HG03103 (cell line): Measurements from ENCODE around the gene PIGN.

Experiments
- ATAC-seq: cut with Tn5 transposase; IDR thresholded peaks from one replicate; pipeline ENCODE4 v1.9.1; 2021; ENCODE audit warnings: low read depth; ENCODE audit not compliant: unreplicated experiment

The PIGN gene, protein sequence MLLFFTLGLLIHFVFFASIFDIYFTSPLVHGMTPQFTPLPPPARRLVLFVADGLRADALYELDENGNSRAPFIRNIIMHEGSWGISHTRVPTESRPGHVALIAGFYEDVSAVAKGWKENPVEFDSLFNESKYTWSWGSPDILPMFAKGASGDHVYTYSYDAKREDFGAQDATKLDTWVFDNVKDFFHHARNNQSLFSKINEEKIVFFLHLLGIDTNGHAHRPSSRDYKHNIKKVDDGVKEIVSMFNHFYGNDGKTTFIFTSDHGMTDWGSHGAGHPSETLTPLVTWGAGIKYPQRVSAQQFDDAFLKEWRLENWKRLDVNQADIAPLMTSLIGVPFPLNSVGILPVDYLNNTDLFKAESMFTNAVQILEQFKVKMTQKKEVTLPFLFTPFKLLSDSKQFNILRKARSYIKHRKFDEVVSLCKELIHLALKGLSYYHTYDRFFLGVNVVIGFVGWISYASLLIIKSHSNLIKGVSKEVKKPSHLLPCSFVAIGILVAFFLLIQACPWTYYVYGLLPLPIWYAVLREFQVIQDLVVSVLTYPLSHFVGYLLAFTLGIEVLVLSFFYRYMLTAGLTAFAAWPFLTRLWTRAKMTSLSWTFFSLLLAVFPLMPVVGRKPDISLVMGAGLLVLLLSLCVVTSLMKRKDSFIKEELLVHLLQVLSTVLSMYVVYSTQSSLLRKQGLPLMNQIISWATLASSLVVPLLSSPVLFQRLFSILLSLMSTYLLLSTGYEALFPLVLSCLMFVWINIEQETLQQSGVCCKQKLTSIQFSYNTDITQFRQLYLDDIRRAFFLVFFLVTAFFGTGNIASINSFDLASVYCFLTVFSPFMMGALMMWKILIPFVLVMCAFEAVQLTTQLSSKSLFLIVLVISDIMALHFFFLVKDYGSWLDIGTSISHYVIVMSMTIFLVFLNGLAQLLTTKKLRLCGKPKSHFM

DNA sequence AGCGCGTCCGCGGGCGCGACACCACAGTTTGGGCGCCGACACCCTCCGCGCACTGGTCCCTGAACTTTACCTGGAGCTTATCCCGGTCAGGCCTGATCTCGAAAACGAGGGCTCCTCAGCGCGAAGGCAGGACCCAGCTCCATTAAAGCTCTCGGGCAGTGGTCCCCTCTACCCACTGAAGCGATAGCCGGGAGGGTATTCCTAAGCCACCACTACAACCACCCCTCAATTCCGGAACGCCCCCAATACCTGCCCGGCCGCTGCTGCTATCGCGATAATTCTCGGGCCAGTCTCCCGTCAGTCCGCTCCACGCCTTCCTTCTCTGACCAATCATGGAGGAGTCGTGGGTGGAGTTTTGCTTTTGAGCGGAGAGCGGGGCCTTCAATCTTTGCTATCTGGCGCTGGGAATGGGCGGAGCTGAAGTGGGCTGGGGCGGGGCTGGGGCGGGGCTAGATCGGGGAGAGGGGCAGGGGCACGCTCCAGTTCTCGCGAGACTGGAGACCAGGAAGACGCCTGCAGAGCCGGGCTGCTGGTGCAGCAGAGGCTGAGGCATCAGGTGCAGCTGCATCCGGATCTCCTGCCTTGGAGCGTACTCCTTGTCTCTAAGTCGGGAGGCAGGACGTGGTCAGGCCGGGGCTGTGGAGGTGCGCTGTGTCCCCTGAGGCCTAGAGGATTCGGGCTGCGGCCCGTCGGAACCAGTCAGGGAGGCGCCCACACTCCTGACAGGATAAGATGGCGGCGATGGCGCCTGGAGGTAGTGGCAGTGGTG is at the start of gene PIGN, which contains the start of gene RELCH:
Gene PIGN, minus strand, starts transcription at position 283 of the 769 bp plus-strand sequence. CDS start 25,703 bp downstream, outside the sequence.
Gene RELCH, plus strand, starts transcription at position 482 of the 769 bp plus-strand sequence. Its CDS starts 251 bp downstream, at position 733.
- peak; percentile 85 for ATAC-seq

DNA sequence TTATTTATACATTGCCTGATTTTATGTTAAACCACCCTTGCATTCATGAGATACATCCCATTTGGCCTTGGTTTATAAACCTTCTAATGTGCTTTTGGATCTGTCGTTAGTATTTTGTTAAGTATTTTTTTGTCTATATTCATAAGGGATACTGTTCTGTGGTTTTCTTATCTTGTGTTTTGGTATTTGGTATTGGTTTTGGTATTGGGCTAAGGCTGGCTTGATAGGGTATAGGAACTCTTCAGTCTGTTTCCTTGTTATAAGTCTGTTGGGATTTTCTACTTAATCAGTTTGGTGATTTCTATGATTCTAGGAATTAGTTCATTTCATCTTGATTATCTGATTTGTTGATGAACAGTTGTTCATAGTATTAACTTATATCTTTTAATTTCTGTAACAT is 49.4 kb upstream of the PIGN start:
- ATAC-seq: no peak

DNA sequence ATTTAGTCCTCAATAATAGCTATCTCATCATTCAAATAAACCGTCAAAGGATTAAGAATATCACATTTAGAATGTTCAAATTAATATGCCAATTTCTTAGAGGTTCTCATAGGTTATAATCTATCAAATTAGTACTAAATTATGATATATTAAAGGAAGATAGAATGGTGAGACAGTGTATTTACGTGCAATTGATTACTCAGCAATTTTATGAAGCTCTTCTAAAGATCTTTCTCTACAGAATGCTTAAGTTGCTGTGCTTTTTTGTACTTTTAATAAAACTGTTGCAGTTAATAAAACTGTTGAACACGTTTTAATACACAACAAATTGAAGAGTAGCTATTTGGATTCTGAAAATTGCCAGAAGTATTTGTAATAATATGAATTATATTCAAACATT is 39.2 kb upstream of the PIGN start:
- no peak for ATAC-seq

DNA sequence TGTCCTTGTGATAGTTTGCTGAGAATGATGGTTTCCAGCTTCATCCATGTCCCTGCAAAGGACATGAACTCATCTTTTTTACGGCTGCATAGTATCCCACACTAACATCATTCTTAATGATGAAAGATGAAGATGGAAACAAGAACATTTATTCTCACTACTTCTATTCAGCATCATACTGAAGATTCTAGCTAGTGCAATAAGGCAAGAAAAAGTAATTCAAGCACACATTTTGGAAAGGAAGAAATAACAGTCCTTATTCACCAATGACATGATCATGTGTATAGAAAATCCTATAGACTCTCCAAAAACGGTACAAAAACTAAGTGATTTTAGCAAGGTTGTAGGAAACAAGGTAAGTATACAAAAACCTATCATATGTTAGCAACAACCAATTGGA is 37.4 kb upstream of the PIGN start:
- no peak for ATAC-seq

DNA sequence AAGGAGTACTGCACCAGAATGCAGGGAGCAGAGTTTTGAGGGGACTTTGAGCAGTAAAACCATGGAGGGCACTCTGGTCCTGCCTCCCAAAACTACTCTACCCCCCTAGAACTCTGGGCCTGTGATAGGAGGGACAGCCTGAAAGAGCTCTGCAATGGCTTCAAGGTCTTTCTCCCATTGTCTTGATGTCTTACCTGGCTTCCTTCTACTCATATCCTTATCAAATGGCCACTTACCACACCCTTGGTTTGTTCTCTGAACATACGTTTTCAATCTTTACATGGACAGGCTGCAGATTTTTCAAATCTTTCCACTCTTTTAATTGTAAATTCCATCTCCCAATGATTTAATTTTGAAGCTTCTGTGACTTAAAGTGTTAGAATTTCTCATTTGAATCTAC is 27.9 kb upstream of the PIGN start:
- ATAC-seq: no peak

DNA sequence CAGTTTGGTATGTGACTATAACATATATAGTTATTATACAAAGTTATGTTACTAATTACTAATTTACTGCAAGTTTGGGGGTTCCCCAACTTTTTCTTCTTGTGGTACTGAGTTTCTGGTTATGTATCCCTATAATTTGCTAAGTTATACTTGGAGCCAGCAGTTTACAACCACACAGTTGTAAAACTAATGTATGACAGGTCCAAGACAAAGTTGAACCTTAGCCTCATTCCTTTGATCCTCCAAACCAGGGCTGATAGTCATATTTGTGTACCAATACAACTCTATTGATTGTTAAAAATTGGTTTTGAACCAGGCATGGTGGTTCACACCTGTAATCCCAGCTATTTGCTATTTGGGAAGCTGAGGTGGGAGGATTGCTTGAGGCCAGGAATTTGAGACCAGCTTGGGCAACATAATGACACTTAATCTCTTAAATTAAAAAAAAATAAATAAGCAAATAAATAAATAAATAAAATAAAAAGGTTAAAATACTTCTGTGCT is 24.5 kb upstream of the PIGN start:
- no peak for ATAC-seq

DNA sequence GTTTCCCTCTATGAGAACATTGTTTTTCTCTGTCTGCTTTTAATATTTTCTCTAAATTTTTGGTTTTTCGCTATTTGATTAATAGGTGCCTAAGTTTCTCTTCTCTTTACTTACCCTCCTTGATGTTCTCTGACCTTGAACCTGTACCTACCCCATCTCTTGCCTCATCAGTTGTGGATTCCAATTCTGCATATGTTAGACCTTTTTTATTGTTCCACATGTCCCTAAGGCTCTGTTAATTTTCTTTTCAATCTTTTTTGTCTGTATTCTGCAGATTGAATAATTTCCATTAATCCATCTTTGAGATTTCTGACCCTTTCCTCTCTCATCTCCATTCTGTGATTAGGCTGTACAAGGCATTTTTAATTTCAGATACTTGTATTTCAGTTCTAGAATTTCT is 23.3 kb upstream of the PIGN start:
- no peak for ATAC-seq

DNA sequence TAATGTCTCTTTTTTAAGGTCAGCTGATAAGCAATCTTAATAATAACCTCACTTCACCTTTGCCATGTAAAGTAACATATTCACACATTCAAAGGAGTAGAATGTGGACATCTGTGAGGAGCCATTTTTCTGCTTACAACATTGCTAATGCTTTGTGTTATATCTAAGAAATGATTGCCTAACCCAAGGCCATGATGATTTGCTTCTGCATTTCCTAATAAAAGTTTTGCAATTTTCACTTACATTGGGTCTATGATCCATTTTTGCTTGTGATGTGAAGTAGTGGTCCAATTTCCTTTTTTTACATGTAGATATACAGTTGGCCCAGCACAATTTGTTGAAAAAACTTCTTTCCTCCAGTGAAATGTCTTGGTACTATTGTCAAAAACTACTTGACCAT is 22.2 kb upstream of the PIGN start:
- no peak for ATAC-seq

DNA sequence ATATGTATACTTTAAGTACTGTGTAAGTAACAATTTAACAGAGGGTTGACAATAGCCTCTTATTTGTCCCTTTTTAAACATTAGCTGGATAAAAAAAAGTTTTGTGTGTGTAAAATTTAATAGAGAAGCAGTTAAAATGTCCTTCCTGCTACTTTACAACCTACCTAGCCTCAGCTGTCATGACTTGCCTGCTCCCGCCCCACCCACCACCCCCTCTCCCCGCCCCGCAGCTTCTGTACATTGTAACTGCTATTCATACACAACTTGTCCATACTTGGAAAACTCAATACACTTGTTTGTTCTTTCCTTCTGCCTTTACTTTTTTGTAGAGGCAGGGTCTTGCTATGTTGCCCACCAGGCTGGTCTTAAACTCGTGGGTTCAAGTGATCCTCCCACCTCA is 19.7 kb upstream of the PIGN start:
- no peak for ATAC-seq

DNA sequence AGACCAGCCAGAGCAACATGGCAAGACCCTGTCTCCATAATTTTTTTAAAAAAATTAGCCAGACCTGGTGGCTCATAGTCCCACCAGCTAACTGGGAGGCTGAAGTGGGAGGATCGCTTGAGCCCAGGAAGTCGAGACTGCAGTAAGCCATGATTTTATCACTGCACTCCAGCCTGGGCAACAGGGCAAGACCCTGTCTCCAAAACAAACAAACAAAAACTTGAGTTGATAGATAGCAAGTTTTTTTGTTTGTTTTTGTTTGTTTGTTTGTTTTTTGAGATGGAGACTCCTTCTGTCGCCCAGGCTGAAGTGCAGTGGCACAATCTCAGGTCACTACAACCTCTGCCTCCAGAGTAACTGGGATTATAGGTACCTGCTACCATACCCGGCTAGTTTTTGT is 19.0 kb upstream of the PIGN start:
- no peak for ATAC-seq

DNA sequence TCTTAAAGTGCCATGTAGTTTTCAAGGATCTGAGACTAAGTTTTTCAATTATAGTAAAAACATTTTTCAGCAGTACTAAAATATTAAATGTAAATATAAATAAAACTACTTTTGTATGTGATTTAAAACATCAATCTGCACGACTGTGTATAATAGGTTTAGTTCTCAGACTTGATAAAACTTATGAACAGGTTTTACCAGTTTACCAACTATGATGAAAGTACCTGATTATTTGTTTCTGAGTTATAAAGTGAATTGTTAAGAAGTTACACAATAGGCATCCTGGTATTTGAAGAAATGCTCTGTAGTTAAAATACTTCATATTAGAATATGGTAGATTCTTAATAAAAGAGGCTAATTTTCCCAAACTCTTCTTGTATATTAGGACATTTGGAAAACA is 15.0 kb upstream of the PIGN start:
- no peak for ATAC-seq

DNA sequence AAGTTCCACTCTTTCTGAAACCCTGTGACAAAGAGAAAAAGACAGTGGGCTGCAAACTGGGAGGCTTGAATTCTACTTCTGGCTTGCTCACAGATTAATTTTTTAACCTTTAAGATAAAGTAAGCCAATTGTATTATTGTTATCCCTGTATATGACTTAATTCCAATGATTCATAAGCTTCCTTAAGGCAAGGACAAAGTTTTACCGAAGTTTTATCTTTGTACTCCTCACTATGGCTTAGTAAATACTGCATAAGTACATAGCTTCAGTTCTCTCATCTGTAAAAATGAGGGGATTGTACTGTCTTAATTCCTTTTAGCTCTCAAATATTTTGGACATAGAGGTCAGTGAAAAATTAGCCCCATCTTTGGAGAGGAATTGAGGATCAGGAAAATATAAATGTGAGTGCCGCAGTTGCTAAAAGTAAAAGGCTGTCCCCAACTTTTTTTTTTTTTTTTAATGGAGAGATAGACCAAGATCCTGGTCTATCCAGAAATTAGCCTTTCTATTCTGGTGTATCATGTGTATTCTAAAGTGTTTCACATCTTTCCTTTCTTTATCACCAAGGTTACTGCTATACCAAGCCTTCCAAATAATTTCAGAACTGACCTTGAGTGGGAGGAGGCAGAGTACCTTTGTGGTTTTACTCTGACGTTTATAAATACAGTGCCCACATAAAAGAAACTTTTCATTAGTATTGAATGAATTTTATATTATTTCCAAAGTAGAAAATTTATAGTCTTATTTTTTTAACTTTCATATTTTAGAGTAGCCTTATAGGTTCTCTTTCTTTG is 13.5 kb upstream of the PIGN start:
- no peak for ATAC-seq

DNA sequence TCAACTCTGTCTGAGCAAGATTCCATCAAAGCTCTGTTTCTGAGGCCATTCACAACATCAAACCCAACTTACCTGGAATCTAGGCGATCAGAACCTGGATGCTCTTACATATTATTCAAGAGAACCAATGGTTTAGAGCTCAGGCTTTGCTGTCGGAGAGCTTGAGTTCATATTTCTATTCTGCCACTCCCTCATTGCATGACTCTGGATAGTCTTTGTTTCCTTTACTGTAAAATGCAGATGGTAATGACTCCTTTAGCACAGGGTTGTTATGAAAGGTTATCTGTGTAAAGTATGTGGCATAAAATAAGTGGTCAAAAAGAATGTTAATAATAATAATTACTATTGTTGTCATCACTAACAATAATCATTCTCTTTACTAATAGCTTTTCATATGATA is 12.8 kb upstream of the PIGN start:
- ATAC-seq: no peak

DNA sequence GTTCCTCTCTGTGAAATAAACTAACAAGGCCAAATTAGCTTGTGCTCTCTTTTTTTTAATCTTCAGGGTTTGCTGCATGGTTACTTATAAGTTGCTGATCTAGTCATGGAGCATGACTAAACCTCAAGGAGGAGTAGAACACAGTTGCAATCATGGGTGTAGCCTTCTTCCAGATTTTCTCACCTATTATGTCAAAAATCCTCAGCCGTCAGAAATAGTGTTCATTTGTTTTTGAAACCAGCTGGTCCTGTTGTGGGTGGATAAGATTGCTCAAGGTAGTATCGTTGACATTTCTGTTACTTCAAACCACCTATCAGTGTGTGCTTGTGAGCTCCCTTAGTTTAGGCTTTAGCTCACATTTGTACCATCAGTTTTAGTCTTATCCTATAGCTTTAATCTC is 11.4 kb upstream of the PIGN start:
- ATAC-seq: no peak

DNA sequence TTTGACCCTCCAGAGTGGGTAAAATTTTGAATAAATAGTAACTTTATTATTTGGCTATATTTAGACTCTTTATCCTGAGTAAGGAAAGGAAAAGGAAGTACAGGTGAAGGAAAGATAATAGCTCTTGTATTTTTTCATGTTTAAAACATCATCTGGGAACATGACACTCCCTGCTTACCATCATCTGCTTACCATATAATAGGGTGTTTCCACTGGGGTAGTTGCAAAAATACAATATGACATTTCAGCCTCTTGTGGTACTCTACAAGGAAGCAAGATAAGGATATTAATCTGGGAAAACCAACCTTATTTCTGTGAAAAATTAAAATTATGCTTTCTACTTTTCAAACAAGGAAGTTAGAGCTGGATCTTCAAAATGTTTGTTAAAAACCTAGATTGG is 10.1 kb upstream of the PIGN start:
- no peak for ATAC-seq

DNA sequence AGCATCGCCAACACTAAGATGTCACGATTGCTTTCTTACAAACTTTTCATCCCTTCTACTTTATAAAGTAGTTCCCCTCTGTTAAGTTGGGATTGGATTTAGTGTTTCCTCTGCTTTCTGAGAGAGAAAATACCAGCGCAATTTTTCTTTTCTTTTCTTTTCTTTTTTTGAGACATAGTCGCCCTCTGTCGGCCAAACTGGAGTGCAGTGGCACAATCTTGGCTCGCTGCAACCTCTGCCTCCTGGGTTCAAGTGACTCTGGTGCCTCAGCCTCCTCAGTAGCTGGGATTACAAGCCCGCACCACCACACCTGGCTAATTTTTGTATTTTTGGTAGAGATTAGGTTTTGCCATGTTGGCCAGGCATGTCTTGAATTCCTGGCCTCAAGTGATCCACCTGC is 9.2 kb upstream of the PIGN start:
- no peak for ATAC-seq

DNA sequence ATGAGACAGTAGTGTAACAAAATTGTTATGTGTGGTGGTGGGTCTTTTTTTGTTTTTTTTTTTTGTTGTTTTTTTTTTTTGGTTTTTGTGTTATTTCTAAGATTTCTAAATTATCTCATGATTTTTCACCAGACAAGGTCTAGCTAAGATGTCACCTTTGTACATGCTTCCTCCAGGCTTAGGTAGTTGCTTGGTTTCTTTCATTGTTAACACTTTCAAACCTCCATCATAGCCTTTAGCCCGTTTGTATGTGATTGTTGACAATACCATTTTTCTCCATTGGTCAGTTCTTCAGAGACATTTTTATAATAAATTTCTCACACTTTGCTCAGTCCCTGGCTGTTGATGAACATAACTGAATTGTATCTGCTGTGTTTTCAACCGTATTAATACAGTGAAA is 2.4 kb upstream of the PIGN start:
- ATAC-seq: no peak

DNA sequence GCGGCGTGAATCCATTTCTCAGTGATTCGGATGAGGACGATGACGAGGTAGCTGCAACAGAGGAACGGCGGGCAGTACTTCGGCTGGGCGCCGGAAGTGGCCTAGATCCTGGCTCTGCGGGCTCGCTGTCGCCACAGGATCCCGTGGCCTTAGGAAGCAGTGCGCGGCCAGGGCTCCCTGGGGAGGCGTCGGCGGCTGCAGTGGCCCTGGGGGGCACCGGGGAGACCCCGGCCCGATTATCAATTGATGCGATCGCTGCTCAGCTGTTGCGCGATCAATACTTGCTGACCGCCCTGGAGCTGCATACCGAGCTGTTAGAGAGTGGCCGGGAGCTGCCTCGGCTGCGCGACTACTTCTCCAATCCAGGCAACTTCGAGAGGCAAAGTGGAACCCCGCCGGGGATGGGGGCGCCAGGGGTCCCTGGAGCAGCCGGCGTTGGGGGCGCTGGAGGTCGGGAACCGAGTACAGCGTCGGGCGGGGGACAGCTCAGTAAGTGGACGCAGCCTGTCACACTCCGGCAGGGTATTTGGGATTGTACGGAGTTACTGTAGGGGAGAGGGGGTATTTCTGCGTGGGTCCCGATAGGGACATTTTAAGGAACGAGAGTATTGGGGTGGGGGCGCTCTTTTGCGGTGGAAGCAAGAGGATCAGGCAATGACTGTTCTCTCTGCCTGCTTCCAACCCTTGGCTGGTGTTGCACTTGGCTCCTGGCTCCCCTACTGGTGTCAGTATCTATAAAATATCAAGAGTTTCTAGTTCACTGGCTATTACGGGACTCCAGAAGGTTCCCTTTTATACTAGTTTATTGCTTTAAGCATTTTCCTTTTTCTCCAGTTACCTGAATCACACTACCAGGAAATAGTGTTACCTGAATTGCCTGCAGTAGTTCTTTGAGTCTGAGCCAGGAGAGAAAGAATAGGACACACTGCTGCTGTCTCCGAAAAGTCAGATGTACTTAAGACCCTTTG is 971 bp upstream of the PIGN start:
- ATAC-seq: no peak

DNA sequence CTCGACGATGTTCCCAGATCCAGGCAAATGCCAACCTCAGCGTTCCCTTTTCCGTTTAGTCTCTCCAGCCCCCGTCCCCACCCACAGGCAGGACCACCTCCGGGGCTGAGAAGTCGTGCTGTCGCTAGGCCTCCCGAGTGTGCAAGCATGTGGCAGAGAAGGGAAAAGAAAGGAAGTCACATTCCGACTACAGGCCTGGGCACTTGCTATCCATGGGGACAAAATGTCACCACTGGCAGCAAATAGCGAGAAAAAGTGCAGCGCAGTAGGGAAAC is 420 bp downstream of the PIGN start:
- no peak for ATAC-seq
